ELF-1 (cell line): ENCODE data around the gene ZNF350.
"Not testable (repeated sequence)": the region's sequence is repeated elsewhere in the genome, so short reads cannot be mapped to it uniquely, and the experiment has no call there.

Experiments used
- DNase-seq: peaks from one replicate; pipeline ENCODE4 v3.0.0-alpha.2; 2016; ENCODE audit warnings: low read depth, low spot score

ZNF350 gene

GRCh38 chr19:51986309-51987291, at the start of gene ZNF350:
Gene ZNF350, minus strand, starts transcription at chr19:51986840. Its CDS starts 12,480 bp downstream, at chr19:51974360.
- DNase-seq = peak; percentile 94

- no peak for DNase-seq
These were observed 47.5 kb upstream of the ZNF350 start for GRCh38 chr19:52034051-52034728.

GRCh38 chr19:52028780-52029123, 42.1 kb upstream of the ZNF350 start:
- no peak for DNase-seq

- DNase-seq = peak; percentile 92
These were observed 41.6 kb upstream of the ZNF350 start, which contains the start of gene ZNF614 for GRCh38 chr19:52028027-52028779. Gene ZNF614, minus strand, starts transcription at chr19:52028379. Its CDS starts 2,634 bp downstream, at chr19:52025745.

- DNase-seq = peak; percentile 81
These were observed 39.8 kb upstream of the ZNF350 start for GRCh38 chr19:52026255-52026990.

GRCh38 chr19:52024478-52024877, 37.8 kb upstream of the ZNF350 start:
- not testable (repeated sequence) for DNase-seq

- no peak for DNase-seq
These were observed 35.6 kb upstream of the ZNF350 start for GRCh38 chr19:52022193-52022592.

GRCh38 chr19:52020506-52020905, 33.9 kb upstream of the ZNF350 start:
- no peak for DNase-seq

GRCh38 chr19:52010674-52011073, 24.0 kb upstream of the ZNF350 start:
- DNase-seq = no peak

GRCh38 chr19:52007806-52008557, 21.3 kb upstream of the ZNF350 start, which contains the start of gene ZNF615:
Gene ZNF615, minus strand, starts transcription at chr19:52008211. Its CDS starts 4,500 bp downstream, at chr19:52003711.
- peak; percentile 90 for DNase-seq

- peak; percentile 57 for DNase-seq
These were observed 20.8 kb upstream of the ZNF350 start for GRCh38 chr19:52007451-52007805.

GRCh38 chr19:51994048-51994644, 7.5 kb upstream of the ZNF350 start:
- no peak for DNase-seq

GRCh38 chr19:51993422-51993821, 6.8 kb upstream of the ZNF350 start:
- no peak for DNase-seq

GRCh38 chr19:51983361-51983760, 3.3 kb downstream of the ZNF350 start:
- DNase-seq = no peak

GRCh38 chr19:51980926-51981325, 5.7 kb downstream of the ZNF350 start:
- peak; percentile 20 for DNase-seq

- no peak for DNase-seq
These were observed 6.4 kb downstream of the ZNF350 start for GRCh38 chr19:51980116-51980736.

- no peak for DNase-seq
These were observed 7.8 kb downstream of the ZNF350 start for GRCh38 chr19:51978882-51979281.

- no peak for DNase-seq
These were observed 9.3 kb downstream of the ZNF350 start for GRCh38 chr19:51977346-51977745.

- no peak for DNase-seq
These were observed 9.8 kb downstream of the ZNF350 start for GRCh38 chr19:51976852-51977251.
